ENCODE measurements around the gene UBE2E2.

Gene UBE2E2

GRCh38 chr3:23209747-23210487 lies 6.8 kb downstream of the UBE2E2 start:
- TF ChIP-seq GATA2 (IDR thresholded peaks at IDR 0.05; ENCODE audit: low read depth, low read length) = no peak
- TF ChIP-seq GATA3 (IDR thresholded peaks at IDR 0.05; ENCODE audit: low read depth, low read length) = no peak

GRCh38 chr3:23213813-23214212 lies 10.7 kb downstream of the UBE2E2 start:
- TF ChIP-seq GATA2 (IDR thresholded peaks at IDR 0.05; ENCODE audit: low read depth, low read length) (no peak), GATA3 (IDR thresholded peaks at IDR 0.05; ENCODE audit: low read depth, low read length) (no peak)

GRCh38 chr3:23217872-23218554 lies 14.9 kb downstream of the UBE2E2 start:
- no peak for TF ChIP-seq GATA2 (IDR thresholded peaks at IDR 0.05; ENCODE audit: low read depth, low read length)
- no peak for TF ChIP-seq GATA3 (IDR thresholded peaks at IDR 0.05; ENCODE audit: low read depth, low read length)

- no peak for TF ChIP-seq GATA2 (IDR thresholded peaks at IDR 0.05; ENCODE audit: low read depth, low read length)
- no peak for TF ChIP-seq GATA3 (IDR thresholded peaks at IDR 0.05; ENCODE audit: low read depth, low read length)
Observed at GRCh38 chr3:23219117-23219516, 16.0 kb downstream of the UBE2E2 start.

- no peak for TF ChIP-seq GATA3 (IDR thresholded peaks at IDR 0.05; ENCODE audit: low read depth, low read length)
- no peak for TF ChIP-seq GATA2 (IDR thresholded peaks at IDR 0.05; ENCODE audit: low read depth, low read length)
Observed at GRCh38 chr3:23219552-23219951, 16.4 kb downstream of the UBE2E2 start.

GRCh38 chr3:23221136-23221535 lies 18.0 kb downstream of the UBE2E2 start:
- no peak for TF ChIP-seq GATA2 (IDR thresholded peaks at IDR 0.05; ENCODE audit: low read depth, low read length)
- no peak for TF ChIP-seq GATA3 (IDR thresholded peaks at IDR 0.05; ENCODE audit: low read depth, low read length)

- TF ChIP-seq GATA3 (IDR thresholded peaks at IDR 0.05; ENCODE audit: low read depth, low read length) = no peak
- no peak for TF ChIP-seq GATA2 (IDR thresholded peaks at IDR 0.05; ENCODE audit: low read depth, low read length)
Observed at GRCh38 chr3:23232016-23232415, 28.9 kb downstream of the UBE2E2 start.

GRCh38 chr3:23232854-23233253 lies 29.7 kb downstream of the UBE2E2 start:
- TF ChIP-seq GATA2 (IDR thresholded peaks at IDR 0.05; ENCODE audit: low read depth, low read length) (no peak), GATA3 (IDR thresholded peaks at IDR 0.05; ENCODE audit: low read depth, low read length) (no peak)

- TF ChIP-seq GATA3 (IDR thresholded peaks at IDR 0.05; ENCODE audit: low read depth, low read length) (no peak), GATA2 (IDR thresholded peaks at IDR 0.05; ENCODE audit: low read depth, low read length) (no peak)
Observed at GRCh38 chr3:23235264-23235663, 32.1 kb downstream of the UBE2E2 start.

- TF ChIP-seq GATA2 (IDR thresholded peaks at IDR 0.05; ENCODE audit: low read depth, low read length) = no peak
- no peak for TF ChIP-seq GATA3 (IDR thresholded peaks at IDR 0.05; ENCODE audit: low read depth, low read length)
Observed at GRCh38 chr3:23236890-23237289, 33.8 kb downstream of the UBE2E2 start.

- TF ChIP-seq GATA2 (IDR thresholded peaks at IDR 0.05; ENCODE audit: low read depth, low read length) = no peak
- TF ChIP-seq GATA3 (IDR thresholded peaks at IDR 0.05; ENCODE audit: low read depth, low read length) = no peak
Observed at GRCh38 chr3:23238156-23238555, 35.0 kb downstream of the UBE2E2 start.

- TF ChIP-seq GATA3 (IDR thresholded peaks at IDR 0.05; ENCODE audit: low read depth, low read length) = no peak
Observed at GRCh38 chr3:23238578-23238977, 35.5 kb downstream of the UBE2E2 start.

- TF ChIP-seq GATA2 (IDR thresholded peaks at IDR 0.05; ENCODE audit: low read depth, low read length) = no peak
- no peak for TF ChIP-seq GATA3 (IDR thresholded peaks at IDR 0.05; ENCODE audit: low read depth, low read length)
Observed at GRCh38 chr3:23239211-23240068, 36.3 kb downstream of the UBE2E2 start.

GRCh38 chr3:23240171-23240785 lies 37.2 kb downstream of the UBE2E2 start:
- TF ChIP-seq GATA3 (IDR thresholded peaks at IDR 0.05; ENCODE audit: low read depth, low read length) (peak; percentile 71), GATA2 (IDR thresholded peaks at IDR 0.05; ENCODE audit: low read depth, low read length) (peak; percentile 79)

Measured in SH-SY5Y (cell line).